ENCODE results near the gene BRI3.

DNA sequence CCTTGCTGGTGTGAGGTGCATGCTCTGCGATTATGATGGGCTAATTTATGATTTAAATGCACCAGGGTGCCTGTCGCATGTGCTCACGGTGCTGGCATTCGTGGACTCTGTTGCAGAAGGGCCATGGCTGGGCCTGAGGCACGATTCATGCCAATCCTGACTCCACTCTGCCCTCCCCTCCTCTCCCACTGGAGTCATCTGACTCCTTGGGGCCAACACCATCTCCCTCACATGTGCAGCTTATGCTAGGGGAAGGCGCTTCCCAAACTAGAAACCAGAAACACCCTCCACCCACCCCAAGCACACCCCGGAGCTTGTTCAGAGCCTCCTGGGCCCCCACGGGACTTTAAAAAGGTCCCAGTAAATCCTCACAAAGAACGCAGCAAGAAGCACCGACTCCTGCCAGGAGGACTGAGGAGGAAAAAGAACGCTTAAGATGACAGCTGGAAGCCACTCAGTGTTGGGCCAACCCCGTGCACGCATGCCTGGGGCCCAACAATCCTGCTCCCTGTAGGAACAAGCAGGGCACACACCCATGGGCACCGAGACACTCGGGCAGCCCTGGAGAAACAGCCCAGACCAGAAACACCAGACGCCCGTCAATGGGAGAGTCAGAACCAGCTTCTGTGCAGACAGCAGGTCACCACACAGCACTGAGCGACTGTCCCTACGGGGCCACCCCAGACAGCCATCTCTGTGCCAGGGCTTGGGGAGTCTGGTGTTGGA lies 14.1 kb downstream of the BRI3 start:
- no peak for TF ChIP-seq CTCF (IDR thresholded peaks at IDR 0.05)
- TF ChIP-seq POLR2A (IDR thresholded peaks at IDR 0.05), result no peak

All from heart left ventricle (tissue), 13 donors.